IPS-18a (cell line): Measurements from ENCODE around the gene MGLL.
"Not testable (repeated sequence)": the region's sequence is repeated elsewhere in the genome, so short reads cannot be mapped to it uniquely, and the experiment has no call there.

Source experiments
- H3K27ac ChIP-seq: one replicate; pipeline ENCODE4 v1.5.1; 2013; ENCODE audit warnings: low read length
- H3K27me3 ChIP-seq: one replicate; pipeline ENCODE4 v1.6.1; 2013; ENCODE audit warnings: mild to moderate bottlenecking, low read length; ENCODE audit not compliant: control insufficient read depth, insufficient read depth
- H3K36me3 ChIP-seq: one replicate; pipeline ENCODE4 v1.6.1; 2013; ENCODE audit warnings: low read depth, low read length; ENCODE audit not compliant: control insufficient read depth
- H3K4me1 ChIP-seq: one replicate; pipeline ENCODE4 v1.6.1; 2013; ENCODE audit warnings: low read depth, low read length; ENCODE audit not compliant: control insufficient read depth
- H3K4me3 ChIP-seq: one replicate; pipeline ENCODE4 v1.5.1; 2013; ENCODE audit warnings: low read length
- H3K9ac ChIP-seq: one replicate; pipeline ENCODE4 v1.6.1; 2013; ENCODE audit warnings: mild to moderate bottlenecking, low read length, moderate library complexity
- H3K9me3 ChIP-seq: one replicate; pipeline ENCODE4 v1.6.1; 2013; ENCODE audit warnings: low read depth, low read length; ENCODE audit not compliant: control insufficient read depth

MGLL gene

DNA sequence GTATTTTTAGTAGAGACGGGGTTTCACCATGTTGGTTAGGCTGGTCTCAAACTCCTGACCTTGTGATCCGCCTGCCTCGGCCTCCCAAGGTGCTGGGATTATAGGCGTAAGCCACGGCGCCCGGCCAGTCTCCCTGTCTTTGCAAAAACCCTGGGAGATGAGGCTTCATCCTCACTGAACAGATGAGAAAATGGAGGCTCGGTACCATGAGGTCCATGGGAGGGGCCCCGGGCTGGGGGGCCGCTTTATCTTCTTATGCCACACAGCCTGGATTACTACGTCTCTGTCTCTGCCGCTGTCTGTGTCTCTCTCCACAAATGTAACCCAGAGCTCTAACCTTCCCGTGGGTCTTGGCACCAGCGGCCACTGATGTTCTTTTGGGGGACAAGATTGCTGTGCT lies 110.4 kb downstream of the MGLL start:
- H3K27ac ChIP-seq, result no peak overlapping the region
- H3K4me3 ChIP-seq, result no peak overlapping the region
- no peak overlapping the region for H3K9ac ChIP-seq
- no peaks in the 10 kb centered on the region for H3K36me3 ChIP-seq
- no peaks in the 10 kb centered on the region for H3K9me3 ChIP-seq
- H3K4me1 ChIP-seq, result no peaks in the 10 kb centered on the region
- no peaks in the 10 kb centered on the region for H3K27me3 ChIP-seq

DNA sequence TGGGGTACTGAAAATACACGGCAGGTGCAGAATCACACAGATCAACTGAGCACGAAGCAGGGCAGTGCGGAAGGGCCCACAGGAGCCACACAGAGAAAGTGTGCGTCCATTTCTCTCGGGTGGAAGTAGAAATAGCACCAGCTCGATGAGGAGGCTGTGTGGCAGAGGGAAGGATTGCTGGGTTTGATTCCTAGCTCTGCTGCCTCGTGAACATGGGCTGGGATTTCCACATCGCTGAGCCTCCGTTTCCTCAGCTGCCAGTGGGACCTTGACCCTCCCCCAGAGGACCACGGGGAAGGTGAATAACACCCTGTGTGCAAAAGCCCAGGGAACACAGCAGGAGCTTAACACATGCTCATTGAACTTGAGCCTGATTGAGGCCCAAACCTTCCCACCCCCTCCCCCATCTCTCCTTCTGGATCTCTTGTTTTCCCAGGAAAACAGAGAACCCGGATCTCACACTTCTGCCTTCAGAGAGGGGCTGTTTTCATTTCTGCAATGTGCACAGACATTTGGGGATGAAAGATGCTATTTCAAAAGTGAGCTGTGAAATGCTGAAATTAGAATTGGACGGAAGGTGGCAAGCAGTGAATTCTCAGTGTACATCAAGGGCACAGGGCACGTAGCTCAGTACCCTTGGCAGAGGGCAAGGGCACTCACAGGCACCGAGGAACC lies 111.2 kb downstream of the MGLL start:
- H3K4me3 ChIP-seq, result no peak overlapping the region
- no peaks in the 10 kb centered on the region for H3K9me3 ChIP-seq
- no peaks in the 10 kb centered on the region for H3K36me3 ChIP-seq
- H3K27me3 ChIP-seq, result no peaks in the 10 kb centered on the region
- no peaks in the 10 kb centered on the region for H3K4me1 ChIP-seq
- H3K27ac ChIP-seq, result no peak overlapping the region
- H3K9ac ChIP-seq, result no peak overlapping the region

DNA sequence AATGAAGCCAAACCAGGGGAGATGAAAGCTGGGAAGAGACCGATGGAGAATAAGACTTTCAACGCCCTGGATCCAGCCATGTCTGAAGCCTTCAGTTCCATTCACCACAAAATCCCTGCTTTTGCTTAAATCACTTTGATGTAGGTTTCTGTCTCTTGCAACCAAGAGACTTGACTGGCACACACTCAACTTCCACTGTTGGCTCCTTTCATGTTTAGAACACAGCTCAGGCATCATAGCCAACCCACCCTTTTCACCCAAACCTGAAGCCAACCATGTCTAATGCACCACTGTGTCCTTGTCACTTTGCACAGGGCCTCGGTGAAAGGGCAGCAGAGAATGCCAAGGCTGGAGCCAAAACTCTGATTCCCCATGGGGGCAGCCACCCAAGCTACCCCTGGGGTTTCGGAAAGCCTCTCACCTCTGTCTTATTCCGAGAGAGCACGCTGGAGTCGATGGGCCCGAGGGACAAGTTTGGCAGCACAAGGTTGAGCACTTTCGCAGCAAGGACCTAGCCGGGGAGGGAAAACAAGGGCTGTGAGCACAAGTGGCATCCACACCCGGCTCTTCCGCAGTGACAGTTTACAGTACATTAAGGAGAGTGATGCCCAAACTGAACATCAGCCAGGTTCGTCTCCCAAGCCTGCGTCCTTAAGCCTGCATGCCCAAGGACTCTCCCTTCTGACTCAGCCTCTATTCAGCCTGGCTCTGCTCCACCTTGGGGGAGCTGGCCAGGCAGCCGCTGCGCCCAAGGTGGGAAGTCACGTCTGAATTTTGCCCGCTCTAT lies 112.0 kb downstream of the MGLL start:
- Histone ChIP-seq H3K9ac (no peak overlapping the region), H3K36me3 (no peaks in the 10 kb centered on the region), H3K4me1 (no peaks in the 10 kb centered on the region), H3K27me3 (no peaks in the 10 kb centered on the region), H3K27ac (no peak overlapping the region), H3K4me3 (no peak overlapping the region), H3K9me3 (no peaks in the 10 kb centered on the region)

DNA sequence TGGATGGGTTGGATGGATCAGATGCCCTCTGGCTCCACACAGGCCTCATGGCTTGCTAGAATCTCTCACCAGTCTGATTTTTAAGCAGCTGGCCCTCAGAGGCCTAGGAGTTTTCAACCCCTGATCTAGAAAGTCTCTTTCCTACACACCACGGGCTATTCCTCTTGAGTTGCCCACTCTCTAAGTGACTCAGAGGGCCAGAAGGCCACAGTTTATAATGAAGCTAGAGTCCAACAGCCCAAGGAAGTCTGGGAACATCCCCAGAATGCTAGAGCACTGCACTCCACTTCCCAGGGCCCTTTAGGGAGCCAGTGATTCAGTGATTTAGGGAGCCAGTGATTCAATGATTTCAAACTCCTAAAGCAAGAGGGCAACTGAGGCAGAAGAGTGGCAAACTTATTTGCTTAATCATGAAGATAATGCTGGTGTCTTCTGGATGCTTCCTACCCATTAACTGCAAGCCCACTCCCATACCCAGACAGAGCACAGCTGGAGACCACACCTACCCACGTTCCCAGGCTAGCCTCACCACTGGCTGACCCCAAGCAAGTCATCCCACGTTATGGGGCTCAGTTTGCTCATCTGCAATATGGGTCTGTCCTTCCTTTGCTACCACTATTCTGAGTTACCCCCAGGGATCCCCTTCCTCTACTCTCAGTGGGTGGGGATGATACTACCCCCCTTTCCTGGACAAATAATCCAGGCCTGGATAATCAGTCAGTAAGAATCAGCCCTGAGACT lies 112.8 kb downstream of the MGLL start:
- no peaks in the 10 kb centered on the region for H3K36me3 ChIP-seq
- H3K4me3 ChIP-seq, result no peak overlapping the region
- no peaks in the 10 kb centered on the region for H3K9me3 ChIP-seq
- H3K27me3 ChIP-seq, result no peaks in the 10 kb centered on the region
- H3K4me1 ChIP-seq, result no peaks in the 10 kb centered on the region
- no peak overlapping the region for H3K9ac ChIP-seq
- no peak overlapping the region for H3K27ac ChIP-seq

DNA sequence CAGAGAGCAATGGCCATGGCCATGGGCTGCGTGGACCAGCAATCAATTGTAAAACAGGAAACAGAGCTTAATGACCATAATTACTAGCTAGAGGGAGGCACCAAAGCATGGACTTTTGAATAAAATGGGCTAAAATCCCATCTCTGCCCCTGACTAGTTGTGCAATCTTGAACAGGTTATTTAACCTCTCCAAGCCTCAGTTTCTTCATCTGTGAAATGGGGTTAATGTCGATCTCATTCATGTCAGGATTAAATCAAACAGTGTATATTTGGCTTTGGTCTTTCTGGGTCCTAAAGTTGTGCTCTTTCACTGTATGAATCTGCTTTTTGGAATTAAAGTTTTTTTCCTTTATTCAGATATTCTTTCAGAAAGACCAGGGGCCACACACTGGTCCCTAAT lies 113.5 kb downstream of the MGLL start:
- H3K9me3 ChIP-seq, result no peaks in the 10 kb centered on the region
- no peaks in the 10 kb centered on the region for H3K36me3 ChIP-seq
- H3K27me3 ChIP-seq, result no peaks in the 10 kb centered on the region
- no peak overlapping the region for H3K4me3 ChIP-seq
- H3K27ac ChIP-seq, result no peak overlapping the region
- H3K4me1 ChIP-seq, result no peaks in the 10 kb centered on the region
- H3K9ac ChIP-seq, result no peak overlapping the region

DNA sequence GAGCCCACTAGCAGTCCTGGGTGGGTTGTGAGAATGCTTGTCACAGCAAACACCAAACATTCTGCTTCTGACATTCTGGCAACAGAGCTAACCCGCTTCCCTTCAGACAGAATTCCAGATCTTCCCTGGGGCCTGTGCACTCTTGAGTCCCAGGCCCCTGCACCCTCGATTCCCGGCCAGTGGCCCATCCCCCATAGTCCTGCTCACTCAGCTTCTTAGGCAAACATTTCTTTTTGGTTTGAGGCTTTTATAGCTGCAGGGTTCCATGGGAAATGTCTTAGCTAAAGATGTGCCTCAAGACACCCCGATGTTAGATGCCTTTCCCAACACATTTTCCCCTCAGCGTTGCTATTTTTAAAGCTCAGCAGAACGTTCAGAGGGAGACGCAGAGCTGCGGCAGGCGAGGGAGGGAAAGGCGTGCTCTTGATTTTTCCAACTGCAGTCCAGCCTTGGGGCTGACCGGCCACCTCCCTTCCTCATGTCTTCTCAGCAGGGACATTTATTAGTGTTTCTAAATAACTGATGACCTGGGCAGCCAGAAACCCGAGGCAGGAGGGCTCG lies 114.4 kb downstream of the MGLL start:
- H3K27me3 ChIP-seq, result no peaks in the 10 kb centered on the region
- no peak overlapping the region for H3K4me3 ChIP-seq
- no peaks in the 10 kb centered on the region for H3K9me3 ChIP-seq
- no peaks in the 10 kb centered on the region for H3K36me3 ChIP-seq
- H3K27ac ChIP-seq, result no peak overlapping the region
- H3K9ac ChIP-seq, result no peak overlapping the region
- H3K4me1 ChIP-seq, result no peaks in the 10 kb centered on the region

DNA sequence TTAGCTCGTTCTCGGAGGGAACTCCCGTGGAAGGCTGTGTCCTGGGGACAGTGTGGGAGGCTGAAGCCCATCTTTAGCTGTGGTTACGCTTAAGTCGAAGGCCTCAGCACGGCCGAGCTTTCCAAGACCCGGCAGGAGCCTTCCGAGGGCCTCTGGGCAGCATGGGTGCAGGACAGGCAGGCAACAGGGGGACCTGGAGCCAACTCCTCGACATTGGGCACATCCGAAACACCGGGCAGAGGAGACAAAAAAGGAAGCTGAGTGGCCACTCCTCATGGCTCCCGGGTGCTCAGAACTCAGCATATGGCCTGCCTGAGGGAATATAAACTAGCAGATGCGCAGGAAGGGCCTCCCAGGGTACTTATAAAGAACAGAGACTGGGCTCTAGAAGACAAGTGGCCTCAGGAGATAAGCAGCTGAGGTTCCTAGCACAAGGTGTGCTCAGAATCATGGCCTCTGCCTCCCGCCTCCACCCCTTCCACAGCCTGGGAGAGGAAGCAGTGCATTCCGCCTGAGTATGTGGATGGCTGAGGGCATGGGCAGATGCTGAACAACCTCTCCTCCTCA lies 115.4 kb downstream of the MGLL start:
- H3K9ac ChIP-seq, result no peak overlapping the region
- H3K4me3 ChIP-seq, result no peak overlapping the region
- no peaks in the 10 kb centered on the region for H3K36me3 ChIP-seq
- H3K4me1 ChIP-seq, result no peaks in the 10 kb centered on the region
- H3K9me3 ChIP-seq, result no peaks in the 10 kb centered on the region
- H3K27me3 ChIP-seq, result no peaks in the 10 kb centered on the region
- H3K27ac ChIP-seq, result no peak overlapping the region

DNA sequence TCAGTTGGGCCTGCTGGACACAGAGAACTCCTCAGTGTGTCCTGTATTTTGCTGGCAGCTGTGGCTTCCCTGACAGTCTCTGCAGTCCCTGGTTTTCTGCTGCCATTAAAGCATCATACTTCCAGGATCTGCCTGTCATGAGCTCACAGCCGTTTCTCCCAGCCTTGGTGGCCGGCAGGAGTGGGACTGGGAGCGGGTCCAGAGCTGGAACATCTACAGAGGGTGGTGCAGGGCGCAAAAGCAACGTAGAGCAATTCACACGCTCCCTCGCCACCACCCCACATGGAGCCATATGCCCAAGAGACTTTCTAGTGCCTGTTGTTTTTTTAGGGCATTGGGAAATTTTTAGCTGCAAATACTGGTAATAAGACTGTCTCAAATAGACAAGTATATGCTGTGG lies 116.0 kb downstream of the MGLL start:
- Histone ChIP-seq H3K4me1 (no peaks in the 10 kb centered on the region), H3K27me3 (no peaks in the 10 kb centered on the region), H3K9me3 (no peaks in the 10 kb centered on the region), H3K36me3 (no peaks in the 10 kb centered on the region), H3K9ac (no peak overlapping the region), H3K4me3 (no peak overlapping the region), H3K27ac (no peak overlapping the region)

DNA sequence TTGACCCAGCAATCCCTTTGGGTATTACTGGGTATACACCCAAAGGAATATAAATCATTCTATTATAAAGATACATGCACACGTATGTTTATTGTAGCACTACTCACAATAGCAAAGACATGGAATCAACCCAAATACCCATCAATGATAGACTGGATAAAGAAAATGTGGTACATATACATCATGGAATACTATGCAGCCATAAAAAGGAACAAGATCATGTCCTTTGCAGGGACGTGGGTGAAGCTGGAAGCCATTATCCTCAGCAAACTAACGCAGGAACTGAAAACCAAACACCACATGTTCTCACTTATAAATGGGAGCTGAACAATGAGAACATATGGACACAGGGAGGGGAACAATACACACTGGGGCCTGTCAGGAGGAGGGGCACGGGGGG lies 117.5 kb downstream of the MGLL start:
- not testable (repeated sequence) for H3K36me3 ChIP-seq, H3K4me3 ChIP-seq, H3K4me1 ChIP-seq, H3K27me3 ChIP-seq, H3K9ac ChIP-seq, H3K9me3 ChIP-seq, H3K27ac ChIP-seq

DNA sequence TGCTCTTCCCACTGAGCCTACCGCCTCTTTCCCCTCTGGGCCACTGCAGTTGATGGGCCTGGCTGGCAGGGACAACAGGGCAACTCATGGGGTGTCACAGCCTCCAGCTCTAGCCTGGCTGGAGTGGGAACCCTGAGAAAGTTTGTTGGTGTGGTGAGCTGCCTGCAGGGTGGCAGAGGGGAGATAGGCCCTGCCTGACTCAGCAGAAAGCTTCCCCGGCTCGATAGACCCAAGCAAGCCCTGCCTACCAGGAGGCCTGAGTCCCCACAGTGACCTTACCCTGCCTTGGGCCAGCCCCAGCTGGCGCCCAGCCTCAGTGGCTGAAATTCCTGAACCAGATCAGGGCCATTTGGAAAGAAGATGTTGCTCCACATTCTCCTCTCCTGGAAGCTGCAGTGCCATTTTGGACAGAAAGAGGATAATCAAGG lies 120.2 kb downstream of the MGLL start:
- Histone ChIP-seq H3K27ac (no peak overlapping the region), H3K9me3 (no peaks in the 10 kb centered on the region), H3K36me3 (no peaks in the 10 kb centered on the region), H3K9ac (no peak overlapping the region), H3K4me3 (no peak overlapping the region), H3K27me3 (no peaks in the 10 kb centered on the region), H3K4me1 (no peaks in the 10 kb centered on the region)

DNA sequence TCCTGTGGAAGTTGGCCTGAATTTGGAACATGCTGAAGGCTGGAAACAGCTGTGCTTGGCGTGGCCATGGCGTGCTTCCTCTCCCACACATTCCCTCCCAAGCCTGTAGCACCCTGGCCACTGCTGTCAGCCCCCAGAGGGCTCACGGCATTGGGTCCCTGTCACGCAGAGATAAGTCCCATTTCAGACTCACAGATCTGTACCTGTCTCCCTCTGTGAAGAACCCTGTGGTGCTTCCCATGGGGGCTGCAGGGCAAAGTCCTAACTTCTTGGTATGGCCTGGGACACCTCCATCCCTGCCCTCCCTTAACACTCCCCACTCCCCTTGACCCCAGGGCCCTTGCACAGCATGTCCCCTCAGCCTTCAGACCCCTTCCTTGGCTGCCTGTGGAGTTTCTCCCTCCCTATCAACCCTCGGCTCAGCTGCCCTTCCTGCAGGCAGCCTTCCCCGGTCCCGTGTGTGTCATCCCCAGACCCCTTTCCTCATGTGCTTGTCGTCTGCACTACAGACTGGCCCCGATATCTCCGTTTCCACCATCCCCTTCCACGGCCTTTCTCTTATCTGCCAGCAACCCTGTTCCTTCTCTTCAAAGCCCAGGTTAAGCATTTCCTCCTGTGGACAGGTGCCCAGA lies 120.9 kb downstream of the MGLL start:
- Histone ChIP-seq H3K9me3 (no peaks in the 10 kb centered on the region), H3K27ac (no peak overlapping the region), H3K36me3 (no peaks in the 10 kb centered on the region), H3K4me1 (no peaks in the 10 kb centered on the region), H3K27me3 (no peaks in the 10 kb centered on the region), H3K9ac (no peak overlapping the region), H3K4me3 (no peak overlapping the region)
